CD4-positive, alpha-beta memory T cell (primary cell): ENCODE data around the gene SMIM28. TPM values are rescaled to one million over a fixed set of nuclear protein-coding genes. Genes with fewer than 3 reads are reported as not detected.

Experiments
- CTCF ChIA-PET: fragments of 350-600 bp; sonication (Branson Sonifier 250); formaldehyde crosslinking; loops from one replicate; lab custom pipeline; 2021; ENCODE audit warnings: inconsistent platforms; ENCODE audit not compliant: partially characterized antibody; lab: Charles Lee
- POLR2A ChIA-PET: fragments of 350-600 bp; sonication (Branson Sonifier 250); formaldehyde crosslinking; loops from one replicate; lab custom pipeline; 2021; ENCODE audit not compliant: partially characterized antibody; lab: Charles Lee
- DNase-seq, 5 donors: peaks; one replicate each; pipeline versions ENCODE4 v3.0.0 to v3.0.0-alpha.2; 2020 to 2022; ENCODE audit warnings: mixed read lengths in 1 of 5
- H3K27ac ChIP-seq: one replicate; pipeline ENCODE4 v1.7.0; 2013; ENCODE audit warnings: low read depth, low read length
- H3K27me3 ChIP-seq: 2 replicates; pipeline ENCODE4 v1.7.0; 2013; ENCODE audit warnings: mild to moderate bottlenecking, low read length, moderate library complexity; ENCODE audit not compliant: insufficient read depth
- H3K36me3 ChIP-seq: 2 replicates; pipeline ENCODE4 v1.7.0; 2013; ENCODE audit warnings: mild to moderate bottlenecking, low read length, moderate library complexity; ENCODE audit not compliant: insufficient read depth
- H3K4me1 ChIP-seq: 2 replicates; pipeline ENCODE4 v1.7.0; 2013; ENCODE audit warnings: mild to moderate bottlenecking, low read length, moderate library complexity; ENCODE audit not compliant: insufficient read depth
- H3K4me3 ChIP-seq, 2 donors: one replicate each; pipeline ENCODE4 v1.7.0; 2013; ENCODE audit warnings: low read length in 2 of 2, mild to moderate bottlenecking in 1 of 2
- H3K9me3 ChIP-seq, 2 donors: one replicate each; pipeline ENCODE4 v1.7.0; 2013; ENCODE audit warnings: low read length in 2 of 2, control low read depth in 1 of 2; ENCODE audit not compliant: control insufficient read depth in 1 of 2
- H3K27ac Mint-ChIP-seq, 7 donors: one replicate each; pipeline ENCODE4 v1.8.0; 2020 to 2021; ENCODE audit warnings: mixed read lengths in 7 of 7, mild to moderate bottlenecking in 6 of 7, inconsistent platforms in 3 of 7, moderate library complexity in 3 of 7
- H3K27me3 Mint-ChIP-seq, 2 donors: one replicate each; pipeline ENCODE4 v1.8.0; 2020 to 2021; ENCODE audit warnings: mixed read lengths in 2 of 2
- H3K36me3 Mint-ChIP-seq, 2 donors: one replicate each; pipeline ENCODE4 v1.8.0; 2020 to 2021; ENCODE audit warnings: mixed read lengths in 2 of 2, inconsistent platforms in 1 of 2, mild to moderate bottlenecking in 1 of 2
- H3K4me1 Mint-ChIP-seq, 4 donors: one replicate each; pipeline ENCODE4 v1.8.0; 2020 to 2021; ENCODE audit warnings: mixed read lengths in 4 of 4, mild to moderate bottlenecking in 1 of 4
- H3K4me3 Mint-ChIP-seq, 8 donors: one replicate each; pipeline ENCODE4 v1.8.0; 2020 to 2021; ENCODE audit warnings: mixed read lengths in 8 of 8, mild to moderate bottlenecking in 7 of 8, moderate library complexity in 6 of 8, inconsistent platforms in 3 of 8
- H3K9me3 Mint-ChIP-seq, 8 donors: one replicate each; pipeline ENCODE4 v1.8.0; 2020 to 2021; ENCODE audit warnings: mixed read lengths in 8 of 8, mild to moderate bottlenecking in 5 of 8, inconsistent platforms in 3 of 8, moderate library complexity in 1 of 8
- intact Hi-C: fragments of 100-400 bp; cut with micrococcal nuclease; formaldehyde crosslinking; loops from one replicate; pipeline ENCODE4 v1.15.1; 2023
- polyA plus RNA-seq, 2 donors: library from polyadenylated mRNA; unstranded; fragments of 300-500 nt; fragmentation: Illumina TruSeq; gene quantifications; one replicate each; pipeline ENCODE4 v1.2.3, GENCODE V29; 2021
- total RNA-seq, 2 experiments: library from RNA; stranded (reverse); gene quantifications; one replicate each; pipeline ENCODE4 v1.2.3, GENCODE V29; 2021

Gene SMIM28
- not detected for total RNA-seq
- polyA plus RNA-seq, result not detected

DNA sequence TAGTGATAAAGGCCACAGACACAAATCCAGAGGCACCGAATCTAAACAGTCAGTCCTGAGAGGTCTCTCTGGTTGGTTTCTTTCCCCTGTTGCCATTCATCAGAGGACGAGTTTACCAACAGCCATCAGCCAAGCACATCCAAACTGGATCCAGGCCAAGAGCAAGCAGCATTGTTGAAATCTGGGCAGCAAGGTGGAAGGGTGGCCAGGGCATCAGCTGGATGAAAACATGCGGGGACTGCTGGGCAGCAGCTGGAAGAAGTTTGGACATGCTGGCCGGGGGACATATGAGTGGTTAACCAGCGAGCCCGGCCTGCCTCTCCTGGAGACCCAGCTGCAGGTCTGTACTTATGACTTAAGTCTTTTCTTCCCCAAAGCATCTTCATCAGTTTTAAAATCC is at the start of gene SMIM28:
TSS of gene SMIM28 (plus strand) at position 62 of the 400 bp plus-strand sequence. CDS start at position 230, 168 bp downstream.
- no peak within 1 kb of the TSS for H3K27ac ChIP-seq
- peaks cover 0 to under 1% (median 0%) of the 10 kb centered on the region in 4 donors for H3K4me1 Mint-ChIP-seq
- H3K27me3 ChIP-seq, result no peaks in the 10 kb centered on the region
- CTCF ChIA-PET, result no interaction called here
- no peaks in the 10 kb centered on the region for H3K36me3 ChIP-seq
- H3K9me3 ChIP-seq, result no peaks in the 10 kb centered on the region
- no peak within 1 kb of the TSS for H3K4me3 ChIP-seq
- POLR2A ChIA-PET, result interaction anchor here (1.1 kb wide), 1 partner anchor 26 kb away, joined by 4 read pairs; the partner anchor contains the start of gene HEBP2
- H3K36me3 Mint-ChIP-seq, result no peaks in the 10 kb centered on the region
- DNase-seq, result no peak
- H3K4me1 ChIP-seq, result no peaks in the 10 kb centered on the region
- H3K27ac Mint-ChIP-seq, result no peak within 1 kb of the TSS
- H3K27me3 Mint-ChIP-seq, result peaks cover 0 to 5% of the 10 kb centered on the region in 2 donors
- no peak within 1 kb of the TSS for H3K4me3 Mint-ChIP-seq
- H3K9me3 Mint-ChIP-seq, result no peaks in the 10 kb centered on the region
- intact Hi-C loops, result no loop called here

DNA sequence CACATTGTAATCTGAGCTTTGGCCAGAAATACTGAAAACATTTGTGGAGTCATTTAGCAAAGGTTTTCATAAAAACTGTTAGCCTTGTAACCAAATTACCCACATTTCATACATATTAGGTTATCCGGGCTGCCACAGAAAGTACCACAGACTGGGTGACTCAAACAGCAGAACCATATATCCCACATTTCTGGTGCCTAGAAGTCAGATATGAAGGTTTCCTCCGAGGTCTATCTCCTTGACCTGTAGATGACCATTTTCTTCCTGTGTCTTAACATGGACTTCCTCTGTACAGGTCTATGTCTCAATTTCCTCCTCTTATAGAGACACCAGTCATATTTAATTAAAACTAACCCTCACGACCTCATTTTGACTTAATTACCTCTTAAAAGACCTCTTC is 49.5 kb upstream of the SMIM28 start:
- no peaks in the 10 kb centered on the region for H3K36me3 ChIP-seq
- no peaks in the 10 kb centered on the region for H3K27me3 ChIP-seq
- H3K4me1 ChIP-seq, result no peaks in the 10 kb centered on the region
- Mint-ChIP-seq H3K9me3 (no peaks in the 10 kb centered on the region), H3K27ac (no peak overlapping the region), H3K4me3 (no peak overlapping the region), H3K4me1 (no peaks in the 10 kb centered on the region), H3K27me3 (peaks cover 3 to 8% of the 10 kb centered on the region in 2 donors), H3K36me3 (no peaks in the 10 kb centered on the region)
- no peak overlapping the region for H3K4me3 ChIP-seq
- no peak overlapping the region for H3K27ac ChIP-seq
- intact Hi-C loops, result no loop called here
- no peak for DNase-seq
- CTCF ChIA-PET, result no interaction called here
- H3K9me3 ChIP-seq, result no peaks in the 10 kb centered on the region
- POLR2A ChIA-PET, result no interaction called here

DNA sequence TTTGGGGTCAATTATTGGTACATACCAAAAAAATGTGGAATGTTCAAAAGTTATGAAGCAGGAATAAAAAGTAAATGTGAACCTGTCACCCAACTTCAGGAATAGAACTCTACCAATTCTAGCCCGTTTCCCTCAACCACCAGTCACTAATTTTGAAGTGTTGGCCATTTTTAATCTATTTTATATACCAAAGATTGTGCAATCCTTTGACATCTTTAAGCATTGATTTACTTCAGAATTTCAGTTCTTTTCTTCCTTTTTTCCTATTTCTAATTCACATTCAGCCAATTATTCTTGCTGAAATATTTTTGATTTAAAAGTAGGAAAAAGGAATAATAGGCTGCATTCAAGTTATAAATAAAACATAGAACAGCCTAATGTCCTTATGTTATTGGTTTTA is 46.9 kb upstream of the SMIM28 start:
- no peak overlapping the region for H3K4me3 Mint-ChIP-seq
- H3K9me3 ChIP-seq, result no peaks in the 10 kb centered on the region

DNA sequence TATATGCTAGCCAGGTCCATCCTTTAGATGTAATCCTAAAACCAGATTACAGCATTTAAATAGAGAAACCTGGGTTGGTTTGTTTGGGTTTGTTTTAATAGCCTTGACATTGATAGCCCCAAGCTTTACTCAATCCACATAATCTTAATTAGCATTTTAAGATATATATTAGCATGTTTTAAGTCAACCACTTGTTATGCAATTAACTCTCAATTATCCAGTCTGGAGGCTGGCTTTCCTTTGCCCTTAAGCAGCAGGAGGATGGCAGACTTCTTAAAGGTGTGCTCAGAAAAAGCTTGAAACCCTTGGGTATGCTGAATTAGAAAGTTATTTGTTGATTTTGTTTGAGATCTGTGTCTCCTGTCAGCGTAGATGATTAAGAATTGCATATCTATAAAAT is 46.3 kb upstream of the SMIM28 start:
- intact Hi-C loops, result no loop called here
- peaks cover 7 to 11% of the 10 kb centered on the region in 2 donors for H3K27me3 Mint-ChIP-seq
- Histone ChIP-seq H3K27ac (no peak overlapping the region), H3K4me1 (no peaks in the 10 kb centered on the region), H3K4me3 (no peak overlapping the region), H3K27me3 (no peaks in the 10 kb centered on the region), H3K9me3 (no peaks in the 10 kb centered on the region), H3K36me3 (no peaks in the 10 kb centered on the region)
- ChIA-PET CTCF (no interaction called here), POLR2A (no interaction called here)
- DNase-seq, result no peak
- no peaks in the 10 kb centered on the region for H3K4me1 Mint-ChIP-seq
- H3K36me3 Mint-ChIP-seq, result no peaks in the 10 kb centered on the region
- no peaks in the 10 kb centered on the region for H3K9me3 Mint-ChIP-seq
- H3K4me3 Mint-ChIP-seq, result no peak overlapping the region
- H3K27ac Mint-ChIP-seq, result no peak overlapping the region

More for the DNA sequence above, 46.9 kb upstream of the SMIM28 start:
- no peaks in the 10 kb centered on the region for H3K9me3 Mint-ChIP-seq
- no peaks in the 10 kb centered on the region for H3K4me1 Mint-ChIP-seq
- no peaks in the 10 kb centered on the region for H3K36me3 ChIP-seq
- no peak overlapping the region for H3K27ac ChIP-seq
- H3K27me3 ChIP-seq, result no peaks in the 10 kb centered on the region
- ChIA-PET CTCF (interaction anchor here (1.1 kb wide), 1 partner anchor 9 kb away, joined by 3 read pairs; no protein-coding TSS in a partner anchor), POLR2A (no interaction called here)
- H3K27ac Mint-ChIP-seq, result no peak overlapping the region
- peaks cover 6 to 8% of the 10 kb centered on the region in 2 donors for H3K27me3 Mint-ChIP-seq
- no peaks in the 10 kb centered on the region for H3K36me3 Mint-ChIP-seq
- no peaks in the 10 kb centered on the region for H3K4me1 ChIP-seq
- intact Hi-C loops, result no loop called here
- no peak for DNase-seq
- H3K4me3 ChIP-seq, result no peak overlapping the region

DNA sequence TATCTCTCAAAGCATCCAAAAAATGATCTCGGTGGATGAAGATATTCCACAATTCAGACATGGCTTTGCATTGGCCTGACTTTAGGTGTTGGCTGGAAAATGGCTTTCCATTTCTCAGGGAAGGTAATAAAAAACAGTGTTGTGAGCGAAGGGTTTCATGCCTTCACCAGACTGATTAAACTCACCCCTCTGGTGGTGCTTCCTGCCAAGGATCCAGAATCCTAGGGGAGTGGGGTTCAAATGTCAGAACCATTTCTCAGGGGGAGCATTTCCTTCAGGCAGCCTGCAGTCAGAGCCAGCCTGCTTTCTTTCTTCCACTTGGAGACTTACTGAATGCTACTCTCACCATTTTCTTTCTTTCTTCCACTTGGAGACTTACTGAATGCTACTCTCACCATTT is 45.7 kb upstream of the SMIM28 start:
- Mint-ChIP-seq H3K36me3 (no peaks in the 10 kb centered on the region), H3K9me3 (no peaks in the 10 kb centered on the region), H3K4me1 (no peaks in the 10 kb centered on the region), H3K27me3 (peaks cover 7 to 8% of the 10 kb centered on the region in 2 donors), H3K27ac (no peak overlapping the region), H3K4me3 (no peak overlapping the region)
- H3K27ac ChIP-seq, result no peak overlapping the region
- H3K36me3 ChIP-seq, result no peaks in the 10 kb centered on the region
- no peaks in the 10 kb centered on the region for H3K9me3 ChIP-seq
- H3K27me3 ChIP-seq, result no peaks in the 10 kb centered on the region
- no peak for DNase-seq
- no peak overlapping the region for H3K4me3 ChIP-seq
- CTCF ChIA-PET, result no interaction called here
- no peaks in the 10 kb centered on the region for H3K4me1 ChIP-seq
- POLR2A ChIA-PET, result no interaction called here
- intact Hi-C loops, result no loop called here

DNA sequence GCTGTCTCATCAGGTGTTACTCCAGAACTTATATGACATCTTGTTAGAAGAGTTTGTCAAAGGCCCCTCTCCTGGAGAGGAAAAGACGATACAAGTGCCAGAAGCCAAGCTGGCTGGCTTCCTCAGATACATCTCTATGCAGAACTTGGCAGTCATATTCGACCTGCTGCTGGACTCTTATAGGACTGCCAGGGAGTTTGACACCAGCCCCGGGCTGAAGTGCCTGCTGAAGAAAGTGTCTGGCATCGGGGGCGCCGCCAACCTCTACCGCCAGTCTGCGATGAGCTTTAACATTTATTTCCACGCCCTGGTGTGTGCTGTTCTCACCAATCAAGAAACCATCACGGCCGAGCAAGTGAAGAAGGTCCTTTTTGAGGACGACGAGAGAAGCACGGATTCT is 43.7 kb upstream of the SMIM28 start:
- Histone ChIP-seq H3K4me1 (no peaks in the 10 kb centered on the region), H3K9me3 (no peaks in the 10 kb centered on the region), H3K4me3 (no peak overlapping the region), H3K27ac (no peak overlapping the region), H3K36me3 (no peaks in the 10 kb centered on the region), H3K27me3 (no peaks in the 10 kb centered on the region)
- Mint-ChIP-seq H3K9me3 (no peaks in the 10 kb centered on the region), H3K36me3 (no peaks in the 10 kb centered on the region), H3K27ac (peak overlapping the region in 1 of 7 donors; percentile 72), H3K4me3 (no peak overlapping the region), H3K27me3 (peaks cover 7 to 10% of the 10 kb centered on the region in 2 donors), H3K4me1 (no peaks in the 10 kb centered on the region)
- intact Hi-C loops, result no loop called here
- POLR2A ChIA-PET, result no interaction called here
- CTCF ChIA-PET, result no interaction called here
- no peak for DNase-seq

DNA sequence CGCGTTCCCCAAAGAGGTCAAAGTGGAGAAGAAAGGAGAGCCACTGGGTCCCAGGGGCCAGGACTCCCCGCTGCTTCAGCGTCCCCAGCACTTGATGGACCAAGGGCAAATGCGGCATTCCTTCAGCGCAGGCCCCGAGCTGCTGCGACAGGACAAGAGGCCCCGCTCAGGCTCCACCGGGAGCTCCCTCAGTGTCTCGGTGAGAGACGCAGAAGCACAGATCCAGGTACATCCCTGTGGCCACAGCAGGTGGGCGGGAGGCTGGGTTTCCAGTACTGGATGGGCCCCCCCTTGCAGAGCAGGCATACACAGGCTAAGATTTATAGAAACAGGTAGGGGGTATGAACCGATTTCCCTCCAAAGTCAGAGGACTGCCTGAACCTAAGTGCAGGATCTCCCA is 42.7 kb upstream of the SMIM28 start:
- no peaks in the 10 kb centered on the region for H3K4me1 Mint-ChIP-seq
- Histone ChIP-seq H3K4me1 (no peaks in the 10 kb centered on the region), H3K27ac (no peak overlapping the region), H3K27me3 (no peaks in the 10 kb centered on the region), H3K4me3 (no peak overlapping the region), H3K36me3 (no peaks in the 10 kb centered on the region), H3K9me3 (no peaks in the 10 kb centered on the region)
- H3K9me3 Mint-ChIP-seq, result no peaks in the 10 kb centered on the region
- H3K36me3 Mint-ChIP-seq, result no peaks in the 10 kb centered on the region
- DNase-seq, result no peak
- H3K27me3 Mint-ChIP-seq, result peaks cover 5 to 15% of the 10 kb centered on the region in 2 donors
- CTCF ChIA-PET, result interaction anchor here (0.8 to 1.0 kb wide), 2 partner anchors 15 to 47 kb away, joined by 3 to 4 read pairs; no protein-coding TSS in a partner anchor
- intact Hi-C loops, result no loop called here
- H3K27ac Mint-ChIP-seq, result no peak overlapping the region
- H3K4me3 Mint-ChIP-seq, result no peak overlapping the region
- POLR2A ChIA-PET, result no interaction called here

DNA sequence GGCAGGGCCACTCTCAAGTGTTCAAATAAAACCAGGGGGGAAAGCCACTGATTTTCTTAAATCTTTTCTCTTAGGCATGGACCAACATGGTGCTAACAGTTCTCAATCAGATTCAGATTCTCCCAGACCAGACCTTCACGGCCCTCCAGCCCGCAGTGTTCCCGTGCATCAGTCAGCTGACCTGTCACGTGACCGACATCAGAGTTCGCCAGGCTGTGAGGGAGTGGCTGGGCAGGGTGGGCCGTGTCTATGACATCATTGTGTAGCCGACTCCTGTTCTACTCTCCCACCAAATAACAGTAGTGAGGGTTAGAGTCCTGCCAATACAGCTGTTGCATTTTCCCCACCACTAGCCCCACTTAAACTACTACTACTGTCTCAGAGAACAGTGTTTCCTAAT is 41.5 kb upstream of the SMIM28 start:
- CTCF ChIA-PET, result no interaction called here
- H3K4me3 Mint-ChIP-seq, result no peak overlapping the region

More for the DNA sequence above, 41.5 kb upstream of the SMIM28 start:
- no peaks in the 10 kb centered on the region for H3K4me1 Mint-ChIP-seq
- H3K27me3 Mint-ChIP-seq, result peaks cover 5 to 17% of the 10 kb centered on the region in 2 donors
- Histone ChIP-seq H3K4me3 (no peak overlapping the region), H3K27ac (no peak overlapping the region), H3K36me3 (no peaks in the 10 kb centered on the region), H3K27me3 (no peaks in the 10 kb centered on the region), H3K9me3 (no peaks in the 10 kb centered on the region), H3K4me1 (no peaks in the 10 kb centered on the region)
- no peak overlapping the region for H3K27ac Mint-ChIP-seq
- intact Hi-C loops, result no loop called here
- DNase-seq, result no peak
- no peaks in the 10 kb centered on the region for H3K36me3 Mint-ChIP-seq
- POLR2A ChIA-PET, result no interaction called here
- H3K9me3 Mint-ChIP-seq, result no peaks in the 10 kb centered on the region
